Testis (tissue), 2 donors: ENCODE data around the gene IKZF3.

Experiments used
- CTCF ChIP-seq, 3 experiments: fragments of 450-650 bp in 2 of 3; fragments of 200-600 bp in 1 of 3; sonication (generic) in 1 of 3; IDR thresholded peaks; one replicate each; pipeline ENCODE4 v1.5.1; 2016 to 2019; ENCODE audit warnings: antibody characterized with exemption in 3 of 3, mild to moderate bottlenecking in 2 of 3, moderate library complexity in 1 of 3
- POLR2A ChIP-seq: fragments of 450-650 bp; IDR thresholded peaks from one replicate; pipeline ENCODE4 v1.6.1; 2017; ENCODE audit warnings: antibody characterized with exemption, mild to moderate bottlenecking, moderate library complexity

- TF ChIP-seq CTCF (IDR thresholded peaks at IDR 0.05) (no peak), POLR2A (no peak)
Measured at GRCh38 chr17:39804839-39805238, 59.3 kb downstream of the IKZF3 start.
